GM12801 (cell line): ENCODE measurements around the gene GABRE.

Experiments
- CTCF ChIP-seq: IDR thresholded peaks from one replicate; pipeline ENCODE4 v1.5.1; 2011; ENCODE audit warnings: control low read depth; ENCODE audit not compliant: insufficient read length; ENCODE audit errors: extremely low read depth

Gene GABRE

DNA sequence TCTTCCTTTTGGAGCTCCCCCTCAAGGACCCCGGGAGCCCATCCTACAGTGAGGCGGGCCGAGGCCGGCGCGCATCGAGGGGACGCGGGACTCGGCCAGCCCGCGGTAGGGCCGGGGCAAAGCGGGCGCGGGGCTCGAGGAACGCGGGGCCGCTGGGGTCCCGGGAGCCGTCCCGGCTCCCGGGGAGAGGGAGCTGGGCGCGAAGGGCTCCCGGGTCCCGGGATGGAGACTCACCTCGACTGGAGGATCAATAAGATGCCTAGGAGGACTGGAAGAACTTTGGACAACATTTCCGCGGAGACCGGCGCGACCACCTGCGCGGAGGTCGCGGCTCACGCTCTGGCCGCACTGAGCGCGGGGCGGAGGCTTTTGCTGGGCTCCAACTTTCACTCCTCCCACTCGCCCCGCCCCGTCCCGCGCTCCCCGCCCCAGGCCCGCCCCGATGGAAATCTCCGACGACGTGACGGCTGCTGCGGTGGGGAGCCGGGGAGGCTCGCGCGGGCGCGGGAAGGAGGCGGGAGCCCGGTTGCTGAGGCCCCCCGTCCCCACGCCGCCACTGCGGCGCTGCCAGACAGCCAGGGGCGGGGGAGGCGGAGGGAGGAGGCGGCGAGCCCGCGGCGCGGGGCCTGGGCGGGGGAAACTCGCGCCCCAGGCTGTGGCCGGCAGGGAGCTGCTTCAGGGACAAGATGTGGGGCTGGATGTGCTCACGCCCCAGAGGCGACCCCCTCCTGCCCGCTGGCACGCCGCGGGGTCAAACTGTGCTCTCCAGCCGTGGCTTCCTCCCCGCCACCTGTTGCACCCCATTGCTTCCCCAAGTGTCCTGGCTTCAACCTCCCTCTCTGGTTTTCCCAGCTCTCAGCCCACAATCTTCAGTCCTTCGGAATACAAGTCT is at the start of gene GABRE:
TSS of gene GABRE (minus strand) at position 341 of the 892 bp plus-strand sequence. CDS start at position 290, 51 bp downstream.
- TF ChIP-seq CTCF: no peak

- TF ChIP-seq CTCF: no peak
Measured at GRCh38 chrX:152020888-152021287, 46.4 kb upstream of the GABRE start.

GRCh38 chrX:151999813-152000212 is 25.3 kb upstream of the GABRE start:
- TF ChIP-seq CTCF: no peak

DNA sequence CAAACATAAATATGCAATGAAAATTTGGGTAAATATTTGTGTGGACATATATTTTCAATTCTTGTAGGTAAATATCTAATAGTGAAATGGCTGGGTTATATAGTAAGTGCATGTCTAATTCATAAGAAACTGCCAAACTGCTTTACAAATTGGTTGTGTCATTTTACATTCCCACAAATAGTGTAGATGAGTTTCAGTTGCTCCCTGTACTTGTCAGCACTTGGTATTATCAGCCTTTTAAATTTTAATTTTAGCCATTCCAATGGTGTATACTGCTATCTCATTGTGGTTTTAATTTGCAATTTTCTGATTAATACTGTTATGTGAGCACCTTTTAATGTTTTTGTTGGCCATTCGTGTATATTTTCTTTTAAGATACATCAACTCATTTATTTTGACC is 23.1 kb upstream of the GABRE start:
- no peak for TF ChIP-seq CTCF

- TF ChIP-seq CTCF: no peak
Measured at GRCh38 chrX:151996347-151996746, 21.9 kb upstream of the GABRE start.

DNA sequence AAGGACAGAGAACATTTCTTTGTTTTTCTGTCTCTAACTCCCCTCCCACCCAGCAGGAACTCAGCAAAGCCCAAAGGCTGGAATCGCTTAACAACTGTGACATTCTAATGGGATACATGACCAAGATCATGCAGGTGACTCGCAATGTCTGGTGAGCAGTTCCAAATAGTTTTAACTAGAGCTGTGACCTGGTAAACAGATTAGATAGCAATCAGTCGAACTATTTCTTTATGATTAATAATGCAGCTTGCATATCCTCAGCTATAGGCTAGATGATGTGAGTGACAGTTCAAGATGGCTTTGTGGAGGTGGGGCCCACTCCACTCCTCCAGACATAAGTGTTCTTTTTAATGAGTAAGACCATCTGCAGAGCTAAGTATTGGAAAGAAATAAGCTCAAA is 20.0 kb upstream of the GABRE start:
- no peak for TF ChIP-seq CTCF

DNA sequence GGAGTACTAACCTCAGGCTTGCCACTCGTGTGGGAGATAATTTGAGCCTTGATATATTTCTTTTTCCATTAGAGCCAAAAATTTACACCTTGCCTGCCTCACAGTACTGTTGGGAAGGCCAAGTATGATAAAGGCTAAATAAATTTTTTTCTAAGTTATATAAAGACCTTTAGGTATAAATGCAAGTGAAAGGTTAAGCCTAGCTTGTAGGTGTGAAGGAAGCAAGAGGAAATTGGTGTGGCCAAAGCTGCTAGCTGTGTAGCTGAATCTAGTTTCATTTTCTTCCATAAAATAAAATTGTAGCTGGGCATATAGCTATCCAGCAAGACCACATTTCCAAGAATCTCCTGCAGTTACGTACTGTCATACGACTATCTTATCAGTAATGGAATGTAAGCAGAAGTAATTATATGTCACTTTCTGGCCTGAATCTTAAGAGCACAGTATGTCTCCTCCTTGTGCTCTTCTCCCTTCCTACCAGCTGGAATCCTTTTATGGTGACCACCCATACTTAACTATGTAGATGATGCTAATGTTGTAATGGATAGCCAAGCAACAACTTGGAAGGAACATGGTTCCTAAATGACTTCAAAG is 14.3 kb upstream of the GABRE start:
- TF ChIP-seq CTCF: no peak
